SIG-M5 (cell line): ENCODE results near the gene ABCB8.
"Not testable (repeated sequence)": the region's sequence is repeated elsewhere in the genome, so short reads cannot be mapped to it uniquely, and the experiment has no call there.

Source experiments
- DNase-seq: peaks from one replicate; lab custom pipeline; 2025; lab: John Stamatoyannopoulos, UW

The ABCB8 gene

DNA sequence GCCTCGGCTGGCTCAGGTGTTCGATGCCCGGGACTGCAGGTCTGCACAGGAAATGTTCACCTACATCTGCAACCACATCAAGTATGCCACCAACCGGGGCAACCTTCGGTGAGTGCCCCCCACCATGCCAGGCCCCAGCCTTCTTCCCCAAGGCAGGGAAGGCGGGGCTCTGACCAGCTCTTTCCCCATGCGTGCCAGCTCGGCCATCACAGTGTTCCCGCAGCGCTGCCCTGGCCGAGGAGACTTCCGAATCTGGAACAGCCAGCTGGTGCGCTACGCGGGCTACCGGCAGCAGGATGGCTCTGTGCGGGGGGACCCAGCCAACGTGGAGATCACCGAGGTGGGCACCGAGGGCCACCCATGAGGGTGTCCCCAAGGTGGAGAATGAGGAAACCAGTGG lies 29.9 kb upstream of the ABCB8 start:
- no peak for DNase-seq

DNA sequence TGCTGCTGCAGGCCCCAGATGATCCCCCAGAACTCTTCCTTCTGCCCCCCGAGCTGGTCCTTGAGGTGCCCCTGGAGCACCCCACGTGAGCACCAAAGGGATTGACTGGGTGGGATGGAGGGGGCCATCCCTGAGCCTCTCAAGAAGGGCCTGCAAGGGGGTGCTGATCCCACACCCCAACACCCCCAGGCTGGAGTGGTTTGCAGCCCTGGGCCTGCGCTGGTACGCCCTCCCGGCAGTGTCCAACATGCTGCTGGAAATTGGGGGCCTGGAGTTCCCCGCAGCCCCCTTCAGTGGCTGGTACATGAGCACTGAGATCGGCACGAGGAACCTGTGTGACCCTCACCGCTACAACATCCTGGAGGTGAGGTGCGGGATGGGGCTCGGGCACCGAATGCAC lies 29.2 kb upstream of the ABCB8 start:
- DNase-seq, result no peak

DNA sequence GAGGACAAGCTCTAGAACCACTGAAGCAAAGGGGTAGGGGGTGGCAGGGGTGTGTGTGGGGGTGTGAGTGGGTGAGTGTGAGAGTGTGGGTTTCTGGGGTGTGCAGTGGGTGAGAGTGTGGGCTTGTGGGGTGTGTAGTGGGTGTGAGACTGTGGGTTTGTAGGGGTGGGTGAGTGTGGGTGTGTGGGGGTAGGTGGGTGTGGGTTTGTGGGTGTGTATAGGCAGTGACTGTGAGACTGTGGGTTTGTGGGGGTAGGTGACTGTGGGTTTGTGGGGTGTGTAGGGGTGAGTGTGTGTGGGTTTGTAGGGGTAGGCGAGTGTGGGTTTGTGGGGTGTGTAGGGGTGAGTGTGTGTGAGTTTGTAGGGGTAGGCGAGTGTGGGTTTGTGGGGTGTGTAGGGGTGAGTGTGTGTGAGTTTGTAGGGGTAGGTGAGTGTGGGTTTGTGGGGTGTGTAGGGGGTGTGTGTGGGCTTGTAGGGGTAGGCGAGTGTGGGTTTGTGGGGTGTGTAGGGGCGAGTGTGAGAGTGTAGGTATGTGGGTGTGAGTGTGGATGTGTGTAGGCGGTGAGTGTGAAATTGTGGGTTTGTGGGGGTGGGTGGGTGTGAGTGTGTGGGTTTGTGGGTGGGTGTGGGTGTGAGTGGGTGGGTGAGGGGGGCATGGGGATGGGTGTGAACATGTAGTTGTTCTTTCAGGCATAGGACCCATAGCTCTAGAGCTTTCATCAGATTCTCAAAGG lies 28.6 kb upstream of the ABCB8 start:
- no peak for DNase-seq

DNA sequence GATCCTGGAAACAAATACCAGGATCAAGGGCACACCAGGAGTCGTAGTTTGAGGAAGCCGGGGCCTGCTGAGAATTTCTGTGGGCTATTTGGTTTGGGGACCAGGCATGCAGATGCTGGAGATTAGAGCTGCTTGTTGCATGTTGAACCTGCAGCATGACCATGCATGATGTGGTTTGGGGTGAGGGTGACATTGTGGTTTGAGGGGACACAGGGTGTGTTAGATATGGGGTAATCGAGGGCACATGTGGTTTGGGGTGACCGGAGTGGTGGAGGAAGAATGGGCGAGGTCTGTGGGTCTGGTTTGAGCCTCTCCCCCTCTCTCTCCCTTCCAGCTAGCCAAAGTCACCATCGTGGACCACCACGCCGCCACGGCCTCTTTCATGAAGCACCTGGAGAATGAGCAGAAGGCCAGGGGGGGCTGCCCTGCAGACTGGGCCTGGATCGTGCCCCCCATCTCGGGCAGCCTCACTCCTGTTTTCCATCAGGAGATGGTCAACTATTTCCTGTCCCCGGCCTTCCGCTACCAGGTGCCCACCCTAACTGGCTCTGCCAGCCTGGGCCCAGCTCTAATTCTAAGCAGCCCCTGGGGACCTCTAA lies 27.3 kb upstream of the ABCB8 start:
- DNase-seq, result no peak

DNA sequence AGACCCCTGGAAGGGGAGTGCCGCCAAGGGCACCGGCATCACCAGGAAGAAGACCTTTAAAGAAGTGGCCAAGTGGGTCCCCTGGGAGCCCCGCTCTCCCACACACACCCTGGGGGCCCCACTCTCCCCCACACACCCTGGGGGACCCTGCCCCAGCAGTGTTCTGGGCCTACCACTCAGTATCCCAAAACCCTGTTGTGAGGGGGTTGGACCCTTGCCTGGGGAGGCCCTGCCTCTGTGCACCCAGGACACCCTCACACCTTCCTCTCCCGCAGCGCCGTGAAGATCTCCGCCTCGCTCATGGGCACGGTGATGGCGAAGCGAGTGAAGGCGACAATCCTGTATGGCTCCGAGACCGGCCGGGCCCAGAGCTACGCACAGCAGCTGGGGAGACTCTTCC lies 26.7 kb upstream of the ABCB8 start:
- DNase-seq, result no peak

DNA sequence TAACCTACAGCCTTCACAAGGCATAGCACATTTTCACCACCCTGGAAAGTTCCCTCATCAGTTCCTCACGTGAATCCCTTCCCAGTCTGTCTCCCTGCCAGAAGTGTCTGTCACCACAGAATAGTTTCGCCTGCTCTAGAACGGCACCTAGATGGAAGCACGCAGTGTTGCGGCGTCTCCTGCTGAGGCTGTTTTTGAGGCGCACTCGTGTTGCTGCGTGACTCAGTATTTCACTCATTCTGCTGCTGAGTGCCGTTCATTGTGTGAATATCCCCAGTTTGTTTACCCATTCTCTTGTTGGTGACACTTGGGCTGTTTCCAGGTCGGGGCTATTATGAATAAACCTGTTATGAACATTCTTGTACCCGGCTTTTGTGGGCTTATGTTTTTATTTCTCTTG lies 24.7 kb upstream of the ABCB8 start:
- DNase-seq, result no peak

DNA sequence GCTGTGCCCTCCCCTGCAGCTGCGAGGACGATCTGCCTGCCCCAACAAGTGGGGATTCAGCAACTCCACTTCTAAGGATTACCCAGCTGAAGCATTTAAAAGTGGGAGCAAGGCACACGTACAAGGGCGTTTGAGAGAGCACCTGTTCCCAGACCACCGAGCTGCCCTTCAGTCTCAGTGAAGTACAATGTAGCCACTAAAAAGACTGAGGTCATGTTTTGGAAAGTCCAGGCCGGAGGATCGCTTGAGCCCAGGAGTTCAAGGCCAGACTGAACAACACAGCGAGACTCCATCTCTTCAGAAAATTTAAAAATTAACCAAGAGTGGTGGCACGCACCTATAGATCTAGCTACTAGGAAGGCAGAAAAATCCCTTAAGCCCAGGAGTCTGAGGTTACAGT lies 22.7 kb upstream of the ABCB8 start:
- DNase-seq, result no peak

DNA sequence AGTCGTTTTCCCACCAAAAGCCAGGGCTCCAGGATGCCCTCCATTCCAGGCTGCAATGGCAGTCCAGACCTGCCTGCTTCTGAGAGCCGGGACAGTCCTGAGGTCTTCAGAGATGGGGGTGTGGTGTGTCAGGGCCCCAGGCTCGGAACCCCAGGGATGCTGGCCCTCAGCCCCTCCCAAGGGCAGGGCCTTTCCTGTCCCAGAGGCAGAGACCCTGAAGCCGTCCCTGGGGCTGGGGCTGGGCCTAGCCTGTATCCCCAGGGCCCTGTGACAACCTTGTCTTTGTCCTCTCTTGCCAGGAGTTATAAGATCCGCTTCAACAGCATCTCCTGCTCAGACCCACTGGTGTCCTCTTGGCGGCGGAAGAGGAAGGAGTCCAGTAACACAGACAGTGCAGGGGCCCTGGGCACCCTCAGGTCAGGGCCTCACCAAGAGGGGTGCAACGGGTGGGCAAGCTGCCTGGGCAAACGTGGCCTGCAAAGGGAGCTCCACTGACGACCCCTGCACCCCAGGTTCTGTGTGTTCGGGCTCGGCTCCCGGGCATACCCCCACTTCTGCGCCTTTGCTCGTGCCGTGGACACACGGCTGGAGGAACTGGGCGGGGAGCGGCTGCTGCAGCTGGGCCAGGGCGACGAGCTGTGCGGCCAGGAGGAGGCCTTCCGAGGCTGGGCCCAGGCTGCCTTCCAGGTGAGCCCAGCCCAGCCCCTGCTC lies 21.5 kb upstream of the ABCB8 start:
- DNase-seq, result no peak

DNA sequence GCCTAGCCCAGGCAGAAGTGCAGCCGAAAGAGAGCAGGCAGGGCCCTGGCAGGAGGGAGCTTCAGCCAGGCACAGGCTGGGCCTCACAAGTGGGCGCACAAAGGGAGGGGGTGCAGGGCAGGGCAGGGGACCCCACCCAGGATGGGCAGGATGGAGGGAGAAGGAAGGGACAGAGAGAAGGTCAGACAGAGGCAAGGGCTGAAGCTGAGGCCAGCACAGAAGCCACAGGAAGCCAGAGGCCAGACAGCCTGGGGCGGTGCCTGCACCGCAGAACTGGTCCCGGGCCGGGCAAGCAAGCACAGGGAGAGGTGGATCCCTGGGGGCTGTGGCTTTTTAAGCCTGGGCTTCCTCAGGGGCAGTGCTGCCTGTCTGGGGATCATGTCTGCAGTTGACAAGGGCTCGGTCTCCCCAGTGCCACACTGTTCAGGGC lies 20.8 kb upstream of the ABCB8 start:
- DNase-seq, result no peak

DNA sequence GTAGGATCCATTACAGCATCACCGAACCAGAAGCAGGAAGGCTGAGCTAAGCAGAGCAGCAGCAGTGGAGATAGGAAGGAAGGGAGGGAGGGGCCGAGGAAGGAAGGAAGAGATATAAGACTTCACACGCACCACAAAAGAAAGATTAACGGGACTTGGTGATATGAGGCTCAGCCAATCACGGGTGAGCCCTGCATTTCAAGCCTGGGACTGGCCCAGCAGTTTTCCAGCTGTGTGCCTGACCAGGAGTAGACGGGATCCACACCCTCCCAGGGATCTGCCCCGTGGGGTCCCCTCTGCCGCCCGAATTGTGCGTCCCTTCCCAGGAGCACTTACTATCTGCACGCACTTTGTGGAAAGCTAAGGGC lies 20.1 kb upstream of the ABCB8 start:
- DNase-seq, result no peak

DNA sequence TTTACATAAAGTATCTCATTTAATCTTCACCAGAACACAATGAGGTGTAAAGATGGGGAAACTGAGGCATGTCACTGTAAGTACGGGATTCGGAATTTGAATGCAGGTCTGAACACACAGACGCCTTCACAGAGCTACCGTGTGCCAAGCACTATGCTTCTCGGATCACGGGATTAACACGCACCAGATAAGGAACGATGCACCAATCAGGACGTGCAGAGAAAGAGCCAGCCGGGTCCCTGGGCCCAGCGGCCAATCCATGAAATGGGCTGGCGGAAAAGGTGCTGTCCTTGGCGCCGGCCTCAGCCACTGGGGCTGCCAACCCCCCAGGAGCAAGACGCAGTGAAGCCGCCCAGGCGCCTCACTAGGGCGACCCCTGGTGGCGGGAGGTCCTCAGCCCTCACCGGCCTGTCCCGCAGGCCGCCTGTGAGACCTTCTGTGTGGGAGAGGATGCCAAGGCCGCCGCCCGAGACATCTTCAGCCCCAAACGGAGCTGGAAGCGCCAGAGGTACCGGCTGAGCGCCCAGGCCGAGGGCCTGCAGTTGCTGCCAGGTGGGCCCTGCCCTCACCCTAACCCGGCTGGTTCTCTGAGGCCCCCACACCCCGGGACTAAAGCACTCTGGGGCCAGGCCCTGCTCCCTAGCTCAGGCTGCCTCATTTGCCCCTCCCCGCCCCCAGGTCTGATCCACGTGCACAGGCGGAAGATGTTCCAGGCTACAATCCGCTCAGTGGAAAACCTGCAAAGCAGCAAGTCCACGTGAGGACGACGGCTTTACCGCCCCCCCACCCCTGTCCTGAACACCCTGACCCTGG lies 19.5 kb upstream of the ABCB8 start:
- DNase-seq, result no peak

DNA sequence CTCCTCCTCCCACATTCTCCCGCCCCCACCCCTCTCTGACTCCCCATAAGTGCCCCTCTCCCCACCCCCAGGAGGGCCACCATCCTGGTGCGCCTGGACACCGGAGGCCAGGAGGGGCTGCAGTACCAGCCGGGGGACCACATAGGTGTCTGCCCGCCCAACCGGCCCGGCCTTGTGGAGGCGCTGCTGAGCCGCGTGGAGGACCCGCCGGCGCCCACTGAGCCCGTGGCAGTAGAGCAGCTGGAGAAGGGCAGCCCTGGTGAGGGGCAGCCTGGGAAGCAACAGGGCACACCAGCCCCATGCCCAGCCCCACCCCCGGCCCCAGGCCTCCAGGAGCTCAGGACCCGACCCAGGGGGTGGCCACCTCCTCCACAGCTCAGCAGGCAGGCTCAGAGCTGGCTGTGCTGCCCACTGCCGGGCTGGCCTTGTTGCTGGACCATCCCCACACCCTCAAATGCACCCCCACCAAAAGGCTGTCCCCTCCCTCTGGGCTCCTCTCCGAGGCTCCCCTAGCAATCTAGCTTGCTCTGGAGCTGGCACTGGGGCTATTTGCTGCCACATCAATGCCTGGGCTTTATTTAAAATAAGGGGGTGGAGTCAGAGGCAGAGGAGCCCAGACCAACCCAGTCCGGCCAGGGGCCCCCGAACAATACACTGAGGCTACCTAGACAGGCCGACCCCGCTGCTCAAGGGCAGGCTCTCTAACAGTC lies 18.8 kb upstream of the ABCB8 start:
- DNase-seq, result no peak

DNA sequence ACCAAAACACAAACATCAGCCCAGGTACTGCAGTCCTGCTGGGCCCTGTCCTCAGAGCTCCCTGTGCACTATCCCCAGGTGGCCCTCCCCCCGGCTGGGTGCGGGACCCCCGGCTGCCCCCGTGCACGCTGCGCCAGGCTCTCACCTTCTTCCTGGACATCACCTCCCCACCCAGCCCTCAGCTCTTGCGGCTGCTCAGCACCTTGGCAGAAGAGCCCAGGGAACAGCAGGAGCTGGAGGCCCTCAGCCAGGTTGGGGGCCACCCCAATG lies 18.3 kb upstream of the ABCB8 start:
- DNase-seq, result no peak

DNA sequence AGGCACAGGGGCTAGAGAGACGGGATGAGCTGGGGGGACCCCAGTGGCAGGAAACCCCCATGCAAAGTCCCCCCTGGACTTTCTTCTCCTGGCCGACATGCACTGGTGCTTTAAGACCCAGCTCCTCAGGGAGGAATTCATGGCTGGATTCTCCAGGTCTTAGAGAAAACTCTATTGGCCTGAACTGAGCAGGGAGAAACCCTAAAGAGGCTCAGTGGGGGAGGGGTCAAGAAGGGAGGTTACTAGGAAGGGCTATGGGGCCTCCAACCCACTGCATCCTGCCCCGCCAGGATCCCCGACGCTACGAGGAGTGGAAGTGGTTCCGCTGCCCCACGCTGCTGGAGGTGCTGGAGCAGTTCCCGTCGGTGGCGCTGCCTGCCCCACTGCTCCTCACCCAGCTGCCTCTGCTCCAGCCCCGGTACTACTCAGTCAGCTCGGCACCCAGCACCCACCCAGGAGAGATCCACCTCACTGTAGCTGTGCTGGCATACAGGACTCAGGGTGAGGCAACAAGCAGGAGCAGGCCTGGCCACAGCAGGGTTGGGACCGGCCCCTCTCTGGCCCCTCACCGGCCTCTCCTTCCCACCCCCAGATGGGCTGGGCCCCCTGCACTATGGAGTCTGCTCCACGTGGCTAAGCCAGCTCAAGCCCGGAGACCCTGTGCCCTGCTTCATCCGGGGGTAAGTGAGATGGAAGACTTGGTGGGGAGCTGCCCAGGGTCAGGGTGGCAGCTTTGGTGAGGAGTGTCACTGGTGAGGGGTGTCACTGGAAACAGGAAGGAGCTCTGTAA lies 17.7 kb upstream of the ABCB8 start:
- DNase-seq, result no peak

DNA sequence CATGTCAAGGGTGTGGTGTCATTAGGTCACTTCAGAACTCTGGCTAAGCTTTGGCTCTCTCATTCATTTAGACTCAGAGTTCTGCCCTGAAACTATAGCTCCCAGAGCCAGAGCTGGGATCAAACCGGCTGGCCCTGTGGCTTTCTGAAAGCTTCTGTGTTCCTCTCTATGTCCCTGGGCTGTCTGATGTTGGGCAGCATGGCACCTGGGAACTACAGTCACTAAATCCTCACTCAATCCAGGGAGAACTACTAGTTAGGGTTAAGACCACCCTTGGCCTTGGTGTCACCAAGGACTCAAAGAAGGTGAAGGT lies 17.2 kb upstream of the ABCB8 start:
- no peak for DNase-seq

DNA sequence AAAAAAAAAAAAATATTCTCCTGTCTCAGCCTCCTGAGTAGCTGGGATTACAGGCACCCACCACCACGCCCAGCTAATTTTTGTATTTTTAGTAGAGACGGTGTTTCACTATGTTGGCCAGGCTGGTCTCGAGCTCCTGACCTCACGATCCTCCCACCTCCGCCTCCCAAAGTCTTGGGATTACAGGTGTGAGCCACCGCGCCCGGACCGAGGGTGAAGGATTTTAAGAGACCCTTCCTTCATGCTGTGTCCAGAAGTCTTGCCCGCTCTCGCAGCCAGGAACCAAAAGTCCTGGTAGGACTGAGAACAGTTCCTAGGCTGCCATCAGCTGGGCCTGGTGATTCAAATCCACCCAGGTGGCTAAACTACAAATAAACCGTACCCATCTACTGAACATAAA lies 16.6 kb upstream of the ABCB8 start:
- DNase-seq, result not testable (repeated sequence)

DNA sequence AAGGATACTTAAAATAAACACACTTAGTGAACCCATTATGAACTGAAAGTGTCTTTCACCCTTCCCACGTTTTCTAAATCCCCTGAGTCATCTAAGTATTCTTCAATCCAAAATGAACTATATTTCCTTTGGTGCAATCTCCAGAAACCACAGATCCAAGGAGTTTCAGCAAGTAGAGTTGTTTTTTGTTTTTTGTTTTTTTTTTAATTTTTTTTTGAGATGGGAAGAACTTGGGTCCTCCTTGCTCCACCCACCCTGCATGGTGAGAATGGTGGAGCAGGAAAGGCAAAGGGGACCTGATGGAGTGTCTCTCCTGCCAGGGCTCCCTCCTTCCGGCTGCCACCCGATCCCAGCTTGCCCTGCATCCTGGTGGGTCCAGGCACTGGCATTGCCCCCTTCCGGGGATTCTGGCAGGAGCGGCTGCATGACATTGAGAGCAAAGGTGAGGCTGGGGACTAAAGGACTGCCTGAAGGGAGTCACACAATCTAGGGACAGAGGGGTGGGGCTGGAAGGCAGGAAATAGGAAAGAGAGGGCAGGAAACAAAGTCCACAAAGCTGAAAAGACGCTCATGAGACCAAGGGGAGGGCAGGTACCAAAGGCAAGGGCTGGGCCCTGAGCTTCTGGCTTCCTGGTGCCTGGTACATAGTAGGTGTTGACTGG lies 16.1 kb upstream of the ABCB8 start:
- DNase-seq, result no peak

DNA sequence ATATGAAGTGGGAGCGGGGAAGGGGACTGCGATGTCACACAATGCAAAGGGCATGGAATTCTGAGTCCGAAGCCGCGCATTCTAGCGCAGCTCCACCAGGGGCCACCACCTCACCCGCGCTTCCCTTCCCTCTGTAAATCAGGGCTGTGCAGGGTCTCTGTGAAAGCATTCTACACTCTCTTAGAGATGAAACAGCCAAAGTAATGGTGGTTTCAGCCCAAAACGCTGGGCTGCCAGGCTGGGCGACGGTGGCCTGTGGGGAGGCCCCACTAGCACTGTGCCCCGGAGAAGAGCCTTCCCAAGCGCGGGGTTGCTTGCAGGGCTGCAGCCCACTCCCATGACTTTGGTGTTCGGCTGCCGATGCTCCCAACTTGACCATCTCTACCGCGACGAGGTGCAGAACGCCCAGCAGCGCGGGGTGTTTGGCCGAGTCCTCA lies 15.3 kb upstream of the ABCB8 start:
- DNase-seq, result no peak

DNA sequence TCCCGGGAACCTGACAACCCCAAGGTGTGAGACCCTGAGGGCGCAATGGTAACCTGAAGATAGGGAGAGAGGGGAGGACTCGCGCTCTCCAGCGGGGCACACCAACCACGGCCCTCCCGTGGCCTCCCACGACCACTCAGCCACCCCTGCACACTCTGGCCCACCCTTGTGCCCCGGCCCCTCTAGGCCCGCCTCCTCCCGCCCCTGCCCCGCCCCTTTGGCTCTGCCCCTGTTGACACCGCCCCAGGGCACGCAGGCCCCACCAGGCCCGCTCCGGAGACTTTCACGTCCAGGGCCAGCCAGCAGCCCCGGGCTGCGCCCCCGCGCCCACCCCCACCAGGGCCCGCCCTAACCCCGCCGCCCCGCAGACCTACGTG lies 14.9 kb upstream of the ABCB8 start:
- DNase-seq, result no peak

DNA sequence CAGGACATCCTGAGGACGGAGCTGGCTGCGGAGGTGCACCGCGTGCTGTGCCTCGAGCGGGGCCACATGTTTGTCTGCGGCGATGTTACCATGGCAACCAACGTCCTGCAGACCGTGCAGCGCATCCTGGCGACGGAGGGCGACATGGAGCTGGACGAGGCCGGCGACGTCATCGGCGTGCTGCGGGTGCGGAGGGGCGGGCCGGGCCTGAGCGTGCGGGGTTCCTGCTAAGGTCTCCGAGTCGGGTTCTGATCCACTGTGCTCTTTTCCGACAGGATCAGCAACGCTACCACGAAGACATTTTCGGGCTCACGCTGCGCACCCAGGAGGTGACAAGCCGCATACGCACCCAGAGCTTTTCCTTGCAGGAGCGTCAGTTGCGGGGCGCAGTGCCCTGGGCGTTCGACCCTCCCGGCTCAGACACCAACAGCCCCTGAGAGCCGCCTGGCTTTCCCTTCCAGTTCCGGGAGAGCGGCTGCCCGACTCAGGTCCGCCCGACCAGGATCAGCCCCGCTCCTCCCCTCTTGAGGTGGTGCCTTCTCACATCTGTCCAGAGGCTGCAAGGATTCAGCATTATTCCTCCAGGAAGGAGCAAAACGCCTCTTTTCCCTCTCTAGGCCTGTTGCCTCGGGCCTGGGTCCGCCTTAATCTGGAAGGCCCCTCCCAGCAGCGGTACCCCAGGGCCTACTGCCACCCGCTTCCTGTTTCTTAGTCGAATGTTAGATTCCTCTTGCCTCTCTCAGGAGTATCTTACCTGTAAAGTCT lies 14.3 kb upstream of the ABCB8 start:
- peak; percentile 19 for DNase-seq
